NK-92 treated with Interleukin-12 subunit alpha and Interleukin-12 subunit beta, amount 100 ng/mL, for 24 hours (cell line): ENCODE measurements around the gene MAML3.

Experiments
- DNase-seq: peaks from one replicate; lab custom pipeline; 2025; lab: John Stamatoyannopoulos, UW

Gene MAML3

DNA sequence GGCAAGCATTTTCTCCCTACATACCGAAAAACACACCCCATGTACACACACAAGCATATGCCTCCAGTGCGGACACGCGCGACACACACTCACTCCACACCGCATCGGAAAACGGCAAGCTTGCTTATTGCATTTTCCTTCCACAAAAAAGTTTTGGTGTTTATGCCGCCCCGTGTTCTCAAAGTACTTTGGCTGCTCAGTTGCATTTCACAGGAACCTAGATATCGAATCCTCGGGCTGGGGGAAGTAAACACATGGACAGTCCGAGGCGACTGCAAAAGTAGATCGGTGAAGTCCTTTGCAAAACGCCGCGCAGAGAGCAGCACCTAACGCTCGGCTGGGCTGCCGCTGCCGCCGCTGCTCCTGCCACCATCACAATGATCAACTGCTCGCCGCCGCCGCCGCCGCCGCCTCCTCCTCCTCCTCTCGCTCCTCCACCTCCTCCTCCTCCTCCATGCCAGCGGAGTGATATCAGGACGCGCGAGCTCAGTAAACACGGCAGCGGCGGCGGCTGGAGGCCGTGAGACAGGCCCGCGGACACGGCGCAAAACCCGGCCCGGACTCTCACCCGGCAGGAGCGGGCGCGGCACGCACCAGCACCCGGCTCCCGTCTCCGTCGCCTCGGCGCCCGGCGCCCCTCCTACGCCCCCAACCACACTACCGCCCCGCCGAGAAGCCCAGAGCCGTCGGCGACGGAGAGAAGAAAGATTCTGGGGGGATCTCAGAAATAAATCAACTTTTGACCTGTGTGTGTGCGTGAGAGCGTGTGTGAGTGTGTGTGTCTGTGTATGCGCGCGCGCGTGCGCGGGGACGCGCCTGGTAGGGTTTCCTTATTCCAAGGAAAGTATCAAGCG is at the start of gene MAML3:
MAML3 (minus strand) TSS at position 467 of the 854 bp plus-strand sequence. CDS start 857 bp downstream, outside the sequence.
- peak; percentile 79 for DNase-seq

- no peak for DNase-seq
These were observed 45.0 kb upstream of the MAML3 start for GRCh38 chr4:140198942-140199341.

GRCh38 chr4:140195806-140196205 is 41.8 kb upstream of the MAML3 start:
- no peak for DNase-seq

DNA sequence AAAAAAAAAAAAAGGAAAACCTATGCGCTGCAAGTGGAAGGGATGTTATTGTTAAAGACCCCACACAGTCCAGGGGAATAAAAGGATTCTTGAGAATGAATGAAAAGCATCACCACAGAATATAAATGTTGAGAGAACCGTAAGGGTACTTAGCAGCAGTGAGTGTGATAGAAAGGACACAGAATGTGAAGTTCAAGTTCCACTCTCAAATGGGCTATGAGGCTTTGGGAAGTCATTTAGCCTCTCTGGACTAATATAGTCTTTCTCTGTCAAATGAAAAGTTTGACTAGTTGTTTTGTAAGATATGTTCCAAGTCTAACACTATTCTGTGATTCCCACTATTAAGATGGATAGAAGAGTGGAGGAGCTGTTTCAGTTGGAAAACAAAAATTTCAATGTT is 35.8 kb upstream of the MAML3 start:
- no peak for DNase-seq

DNA sequence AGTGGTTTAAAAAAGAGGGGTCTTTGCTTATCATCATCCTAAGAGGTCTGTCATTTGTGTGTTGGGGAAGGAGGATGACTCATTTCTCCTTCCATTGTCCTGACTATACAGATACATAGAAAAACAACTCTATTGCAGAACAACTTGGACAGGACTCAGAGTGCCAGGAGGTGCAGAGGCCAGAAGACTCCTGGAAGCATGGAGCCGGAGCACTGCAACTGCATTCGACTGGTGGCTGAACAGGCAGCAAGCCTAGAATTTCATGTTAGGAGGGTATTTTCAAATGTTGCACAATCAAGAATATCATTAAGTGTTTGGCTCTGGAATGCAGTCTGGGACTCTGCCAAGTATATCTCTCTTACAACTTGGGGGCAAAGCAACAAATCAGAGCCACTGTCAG is 35.0 kb upstream of the MAML3 start:
- DNase-seq = no peak

GRCh38 chr4:140187316-140187695 is 33.3 kb upstream of the MAML3 start:
- DNase-seq = no peak

DNA sequence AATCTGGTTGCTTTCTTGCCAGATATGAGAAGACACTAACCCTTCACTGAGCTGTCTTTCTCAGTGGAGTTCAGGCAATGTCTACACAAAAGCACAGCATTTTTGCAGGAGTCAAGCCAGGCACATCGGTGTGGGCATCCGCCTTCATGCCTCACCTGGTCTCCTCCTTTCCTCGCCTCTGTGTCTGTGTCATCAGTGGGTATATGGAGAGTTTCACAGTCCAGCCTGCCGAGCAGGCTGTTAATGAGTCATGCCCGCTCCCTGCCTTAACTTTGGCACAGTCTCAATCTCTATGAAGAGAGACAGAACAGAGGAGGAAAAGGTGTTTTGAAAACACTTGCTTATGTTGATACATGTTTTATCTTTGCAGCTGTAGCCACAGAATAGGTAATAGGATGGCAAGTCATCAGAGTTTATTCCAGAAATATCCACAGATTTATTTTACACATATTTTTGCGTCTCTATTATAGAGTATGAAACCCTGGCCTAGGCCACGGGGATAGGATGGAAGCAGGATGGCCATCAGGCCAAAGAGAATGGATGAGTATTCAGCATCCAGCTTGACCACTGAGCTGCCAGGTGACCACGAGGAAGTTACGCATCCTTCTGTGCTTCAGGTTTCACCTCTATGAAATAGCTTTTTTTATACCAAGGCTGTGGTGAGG is 32.8 kb upstream of the MAML3 start:
- DNase-seq = no peak

DNA sequence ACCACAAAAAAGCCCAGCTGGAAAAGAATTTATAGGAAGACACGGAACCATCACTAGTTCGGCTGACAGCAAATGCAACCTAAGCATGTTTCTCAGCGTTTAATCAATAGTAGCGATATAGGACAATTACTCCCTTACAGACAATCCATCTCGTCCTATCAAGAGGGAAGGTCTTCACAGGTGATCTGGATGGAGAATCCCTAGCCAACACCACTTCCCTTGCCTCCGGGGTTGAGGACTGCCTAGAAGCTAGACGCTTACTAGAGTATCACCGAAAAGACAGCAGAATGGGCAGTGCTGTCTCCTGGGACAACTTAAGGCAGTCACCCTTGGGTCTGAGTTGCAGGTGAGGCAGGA is 32.1 kb upstream of the MAML3 start:
- no peak for DNase-seq

DNA sequence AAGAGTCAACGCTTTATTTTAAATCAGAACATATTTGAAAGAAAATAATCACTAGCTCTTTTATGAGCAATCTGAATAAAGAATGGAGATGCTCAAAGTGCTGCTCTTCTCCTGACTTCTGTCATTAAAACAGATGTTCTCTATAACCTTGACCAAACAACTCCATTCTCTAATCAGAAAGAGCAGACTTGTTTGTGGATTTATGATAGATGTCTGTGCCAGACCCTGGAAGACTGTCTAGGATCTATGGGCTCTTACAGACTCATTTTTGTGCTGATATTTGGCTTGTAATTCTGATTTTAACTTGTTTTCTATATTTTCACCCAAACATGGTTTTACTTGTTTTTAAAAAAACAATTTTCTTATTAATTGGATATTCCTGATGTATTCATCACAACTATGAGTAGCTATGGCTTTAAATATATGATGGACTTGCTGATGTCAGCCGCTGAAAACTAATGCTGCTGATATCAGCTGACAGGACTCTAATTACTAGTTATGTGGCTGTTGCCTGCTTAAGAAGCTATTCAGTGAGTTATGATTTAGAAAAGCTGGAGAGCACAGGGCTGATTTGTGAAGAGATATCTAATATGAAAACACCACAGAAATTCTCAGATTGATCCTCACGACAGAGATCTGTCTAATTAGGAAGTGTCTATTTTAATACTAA is 31.6 kb upstream of the MAML3 start:
- no peak for DNase-seq

- no peak for DNase-seq
These were observed 29.3 kb upstream of the MAML3 start for GRCh38 chr4:140183270-140183669.

- no peak for DNase-seq
These were observed 26.6 kb upstream of the MAML3 start for GRCh38 chr4:140180577-140180976.

GRCh38 chr4:140176735-140177134 is 22.8 kb upstream of the MAML3 start:
- no peak for DNase-seq

- no peak for DNase-seq
These were observed 20.6 kb upstream of the MAML3 start for GRCh38 chr4:140174543-140174942.

DNA sequence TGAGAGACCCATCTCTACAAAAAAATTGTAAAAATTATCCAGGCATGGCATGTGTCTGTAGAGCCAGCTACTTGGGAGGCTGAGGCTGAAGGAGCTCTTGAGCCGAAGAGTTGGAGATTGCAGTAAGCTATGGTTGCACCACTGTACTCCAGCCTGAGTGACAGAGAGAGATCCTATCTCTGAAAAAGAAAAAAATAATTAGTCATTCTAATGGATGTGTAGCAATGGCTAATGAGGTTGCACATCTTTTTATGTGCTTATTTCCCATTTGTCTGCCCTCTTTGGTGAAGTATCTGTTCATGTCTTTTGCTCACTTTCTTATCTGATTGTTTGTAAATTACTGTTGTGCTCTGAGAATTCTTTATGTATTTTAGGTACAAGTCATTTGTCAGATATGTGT is 19.0 kb upstream of the MAML3 start:
- no peak for DNase-seq

GRCh38 chr4:140170299-140170698 is 16.3 kb upstream of the MAML3 start:
- DNase-seq = no peak

GRCh38 chr4:140168936-140169335 is 15.0 kb upstream of the MAML3 start:
- DNase-seq = no peak

DNA sequence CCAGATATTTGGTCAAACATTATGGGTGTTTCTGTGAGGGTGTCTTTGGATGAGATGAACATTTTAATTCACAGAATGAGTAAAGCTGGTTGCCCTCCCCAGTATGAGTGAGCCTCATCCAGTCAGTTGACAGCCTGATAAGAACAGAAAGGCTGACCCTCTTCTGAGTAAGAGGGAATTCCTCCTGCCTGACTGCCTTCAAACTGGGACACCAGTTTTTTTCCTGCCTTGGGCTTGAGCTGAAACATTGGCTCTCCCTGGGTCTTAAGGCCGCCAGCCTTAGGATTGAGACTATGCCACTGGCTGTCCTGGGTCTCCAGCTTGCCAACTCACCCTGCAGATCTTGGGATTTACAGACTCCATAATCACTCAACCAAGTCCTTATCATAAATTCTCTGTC is 14.5 kb upstream of the MAML3 start:
- no peak for DNase-seq

DNA sequence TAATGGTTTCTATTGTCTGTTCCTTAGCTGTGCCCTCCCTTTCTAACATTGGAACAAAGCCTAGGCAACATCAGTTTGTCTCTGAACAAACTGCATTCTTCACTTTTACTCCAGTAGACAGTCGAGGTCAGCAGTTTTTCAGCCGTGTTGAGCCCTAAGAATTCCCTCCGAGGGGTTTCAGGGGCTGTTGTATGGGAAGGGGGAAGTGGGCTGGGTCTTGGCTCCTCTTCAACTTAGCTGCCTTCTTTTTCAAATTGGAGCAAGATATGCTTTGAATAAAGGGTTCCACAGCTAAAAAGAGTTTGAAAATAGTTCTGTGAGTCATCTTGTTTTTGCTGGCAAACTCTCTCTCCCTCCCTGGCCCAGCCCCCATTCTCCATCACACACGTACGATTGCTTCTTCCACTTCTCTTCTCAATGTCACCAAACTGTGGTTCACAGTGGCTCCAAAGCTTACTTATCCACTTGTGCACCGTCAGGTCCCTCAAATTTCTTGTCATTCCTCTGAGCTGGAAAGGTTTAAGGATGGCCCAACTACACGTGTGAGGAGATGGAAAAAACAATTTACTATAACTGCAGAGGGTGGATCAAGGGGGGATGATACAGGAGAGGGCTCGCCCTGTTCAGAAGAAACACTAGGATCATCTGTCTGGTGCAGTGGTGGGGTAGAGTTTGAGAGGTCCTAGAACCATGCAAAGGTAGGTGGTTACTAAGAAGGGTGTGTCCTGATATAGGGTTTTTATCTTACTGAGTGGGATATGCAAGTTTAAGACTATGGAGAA is 9.2 kb upstream of the MAML3 start:
- no peak for DNase-seq

DNA sequence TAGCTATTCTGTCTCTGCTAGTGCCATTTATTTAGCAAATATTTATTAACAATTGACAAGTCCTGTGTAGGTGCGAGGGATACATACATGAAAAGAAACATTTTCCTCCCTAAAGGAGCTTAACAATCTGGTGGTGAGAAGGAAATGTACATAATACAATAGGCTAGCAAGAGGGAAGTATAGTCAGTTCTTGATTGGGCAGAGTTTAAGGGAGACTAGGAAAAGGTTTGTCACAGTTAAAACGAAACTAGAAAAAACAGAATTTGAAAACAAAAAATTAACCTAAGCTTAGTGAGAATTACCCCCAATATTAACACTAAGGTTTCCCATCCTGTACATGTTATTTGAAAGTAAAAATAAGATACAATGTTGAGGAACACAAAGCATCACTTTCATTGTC is 8.6 kb upstream of the MAML3 start:
- DNase-seq = no peak

- DNase-seq = no peak
These were observed 4.5 kb upstream of the MAML3 start for GRCh38 chr4:140158365-140159030.

DNA sequence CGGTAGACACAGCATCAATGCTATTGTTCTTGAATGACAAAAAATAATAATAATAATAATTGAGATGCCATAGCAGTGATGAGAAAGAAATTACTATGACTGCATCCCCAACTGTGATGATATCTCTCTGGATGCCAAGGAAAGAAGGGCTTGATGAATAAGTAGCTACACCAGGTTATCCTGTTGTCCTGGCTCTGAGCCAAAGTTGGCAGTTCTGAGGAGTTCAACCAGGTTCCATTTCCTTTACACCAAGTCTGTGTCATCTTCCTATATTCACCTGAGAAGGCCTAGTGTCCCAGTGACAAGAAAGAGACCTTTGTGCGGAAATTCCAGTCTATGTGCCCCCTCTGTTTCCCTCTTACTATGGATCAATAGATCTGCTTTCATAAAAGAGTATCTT is 3.4 kb upstream of the MAML3 start:
- no peak for DNase-seq
